Mammary epithelial cell (primary cell): ENCODE measurements around the gene SLC19A3.

Source experiments
- EZH2 ChIP-seq: IDR thresholded peaks from 2 replicates; pipeline ENCODE4 v1.6.1; 2012; ENCODE audit warnings: low read length, inconsistent platforms, borderline replicate concordance
- TF ChIP-seq, protein P1 (sequence below), 2 donors: IDR thresholded peaks in 1 of 2; conservative IDR thresholded peaks in 1 of 2; 2 replicates each; pipeline ENCODE4 v1.5.1; 2011 to 2012; ENCODE audit warnings: inconsistent platforms in 2 of 2, low read length in 2 of 2, mild to moderate bottlenecking in 2 of 2, control low read depth in 1 of 2, low read depth in 1 of 2; ENCODE audit not compliant: insufficient read depth in 1 of 2; ENCODE audit errors: extremely low read depth in 1 of 2

DNA sequence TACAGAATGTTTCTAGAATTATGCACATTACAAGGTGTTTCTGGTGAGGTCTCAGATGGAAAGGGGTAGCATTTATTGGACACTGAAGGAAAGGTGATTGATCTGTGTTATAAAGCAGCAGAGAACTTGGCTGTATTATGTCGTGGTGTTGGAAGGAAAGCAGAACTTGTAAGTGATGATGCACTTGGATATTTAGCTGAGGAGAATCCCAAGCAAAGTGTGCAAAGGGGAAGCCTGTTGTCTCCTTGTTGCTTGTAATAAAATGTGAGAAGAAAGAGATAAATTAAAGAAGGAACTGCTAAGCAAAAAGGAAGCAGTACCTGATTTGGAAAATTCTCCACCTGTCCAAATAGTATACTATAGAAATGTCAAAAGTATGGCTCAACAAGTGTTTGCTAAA is 63.4 kb downstream of the SLC19A3 start:
- TF ChIP-seq, protein P1, sequence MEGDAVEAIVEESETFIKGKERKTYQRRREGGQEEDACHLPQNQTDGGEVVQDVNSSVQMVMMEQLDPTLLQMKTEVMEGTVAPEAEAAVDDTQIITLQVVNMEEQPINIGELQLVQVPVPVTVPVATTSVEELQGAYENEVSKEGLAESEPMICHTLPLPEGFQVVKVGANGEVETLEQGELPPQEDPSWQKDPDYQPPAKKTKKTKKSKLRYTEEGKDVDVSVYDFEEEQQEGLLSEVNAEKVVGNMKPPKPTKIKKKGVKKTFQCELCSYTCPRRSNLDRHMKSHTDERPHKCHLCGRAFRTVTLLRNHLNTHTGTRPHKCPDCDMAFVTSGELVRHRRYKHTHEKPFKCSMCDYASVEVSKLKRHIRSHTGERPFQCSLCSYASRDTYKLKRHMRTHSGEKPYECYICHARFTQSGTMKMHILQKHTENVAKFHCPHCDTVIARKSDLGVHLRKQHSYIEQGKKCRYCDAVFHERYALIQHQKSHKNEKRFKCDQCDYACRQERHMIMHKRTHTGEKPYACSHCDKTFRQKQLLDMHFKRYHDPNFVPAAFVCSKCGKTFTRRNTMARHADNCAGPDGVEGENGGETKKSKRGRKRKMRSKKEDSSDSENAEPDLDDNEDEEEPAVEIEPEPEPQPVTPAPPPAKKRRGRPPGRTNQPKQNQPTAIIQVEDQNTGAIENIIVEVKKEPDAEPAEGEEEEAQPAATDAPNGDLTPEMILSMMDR (conservative IDR thresholded peaks at IDR 0.05 in 1 of 2, IDR thresholded peaks at IDR 0.05 in 1 of 2; ENCODE audit: extremely low read depth in 1 of 2, insufficient read depth in 1 of 2, low read depth in 1 of 2, low read length in 2 of 2) = no peak
- no peak for TF ChIP-seq EZH2
